HAP-1 (cell line): ENCODE measurements around the gene OARD1.

ENCODE experiments used
- DNase-seq, 2 experiments: peaks; one replicate each; pipeline ENCODE4 v3.0.0-alpha.2; 2016 to 2020; ENCODE audit warnings: low spot score in 2 of 2
- H3K27me3 ChIP-seq: fragments of 250-450 bp; sonication (Bioruptor Pico); 2 replicates; pipeline ENCODE4 v1.5.1; 2020; ENCODE audit warnings: low read depth, mild to moderate bottlenecking, moderate library complexity
- H3K36me3 ChIP-seq: fragments of 250-450 bp; sonication (Bioruptor Pico); replicated peaks from 2 replicates; pipeline ENCODE4 v1.5.1; 2020; ENCODE audit warnings: mild to moderate bottlenecking
- H3K4me1 ChIP-seq: fragments of 250-450 bp; sonication (Bioruptor Pico); 2 replicates; pipeline ENCODE4 v1.5.1; 2020; ENCODE audit warnings: mild to moderate bottlenecking
- H3K4me3 ChIP-seq: fragments of 250-450 bp; sonication (Bioruptor Pico); 2 replicates; pipeline ENCODE4 v1.5.1; 2020; ENCODE audit warnings: mild to moderate bottlenecking, moderate library complexity
- H3K9me3 ChIP-seq: fragments of 250-450 bp; sonication (Bioruptor Pico); 2 replicates; pipeline ENCODE4 v1.5.1; 2020; ENCODE audit warnings: mild to moderate bottlenecking, moderate library complexity
- in situ Hi-C: fragments of 300-500 bp; cut with MboI; formaldehyde crosslinking; loops from 3 replicates; pipeline ENCODE4 v1.14.3; 2020; ENCODE audit warnings: low sequenced_read_pairs, inconsistent platforms, mixed read lengths

The OARD1 gene

DNA sequence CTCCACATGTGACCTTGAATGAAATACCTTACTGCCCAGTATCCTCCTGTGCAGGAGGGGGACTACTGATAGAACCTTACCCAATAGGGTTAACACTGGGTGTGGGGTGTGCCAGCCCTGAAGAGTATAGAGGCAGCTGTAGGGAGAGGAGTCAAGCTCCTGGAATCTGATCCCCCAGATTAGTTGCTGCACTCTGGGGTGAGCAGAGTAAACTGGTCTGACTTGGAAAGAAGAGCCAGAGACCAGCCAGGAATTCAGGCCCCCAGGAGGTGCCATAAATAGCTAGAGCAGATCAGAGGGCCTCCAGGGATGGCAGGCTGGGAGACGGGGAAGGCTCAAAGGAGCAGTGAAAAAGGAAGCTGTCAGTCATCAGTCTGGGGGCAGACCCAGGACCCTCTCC, 22.6 kb downstream of the OARD1 start:
- Histone ChIP-seq H3K4me1 (no peaks in the 10 kb centered on the region), H3K36me3 (no peaks in the 10 kb centered on the region), H3K9me3 (no peaks in the 10 kb centered on the region), H3K4me3 (no peak overlapping the region), H3K27me3 (no peaks in the 10 kb centered on the region)
- in situ Hi-C loops, result loop anchor here (25.0 kb wide), 1 partner anchor 1712 kb away; no protein-coding TSS in a partner anchor
- no peak for DNase-seq

DNA sequence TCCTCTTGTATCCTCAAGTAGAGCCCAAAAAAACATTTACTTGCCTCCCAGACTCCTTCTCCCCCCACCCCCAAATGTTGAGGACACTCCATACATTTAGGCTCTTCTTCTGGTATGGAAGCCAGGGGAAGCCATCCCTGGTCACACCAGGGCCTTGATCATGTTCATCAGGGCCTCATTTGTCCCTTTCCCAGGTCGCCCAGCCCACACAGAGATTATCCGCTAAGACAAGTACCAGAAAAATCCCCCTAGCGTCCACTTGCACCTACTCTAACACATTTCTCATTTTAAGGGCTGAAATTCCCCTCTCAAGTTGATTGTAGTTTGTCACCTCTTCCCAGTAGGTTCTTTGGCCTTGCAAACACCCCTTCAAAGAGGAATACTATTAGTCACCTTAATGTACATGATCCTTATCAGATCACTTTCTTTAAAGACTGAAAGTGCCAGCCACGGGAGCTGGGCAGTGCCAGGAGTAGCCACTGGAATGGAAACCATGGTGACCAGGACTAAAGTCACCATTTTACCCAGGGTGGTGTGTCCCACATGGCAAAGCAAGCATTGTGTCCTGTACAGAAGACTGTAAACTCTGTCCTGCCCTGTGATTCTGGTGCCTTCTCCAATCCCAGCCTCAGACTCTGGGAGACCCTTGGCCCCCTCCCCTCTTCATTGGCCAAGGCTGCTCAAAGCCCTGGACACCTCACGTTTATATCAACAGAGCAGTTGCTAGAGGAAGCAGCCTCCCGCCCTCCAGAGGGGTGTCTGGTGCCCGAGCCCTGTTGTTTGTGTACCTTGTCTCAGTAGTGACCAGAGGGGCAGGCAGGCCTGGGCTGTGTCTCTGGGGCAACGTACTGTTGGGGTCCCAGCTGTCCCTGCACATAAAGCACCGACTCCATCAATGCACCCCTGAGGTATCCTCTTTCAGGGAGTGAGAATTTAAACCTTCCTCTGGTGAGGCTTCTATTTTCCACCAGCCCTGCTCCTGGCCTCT, 24.1 kb downstream of the OARD1 start:
- H3K27me3 ChIP-seq, result no peaks in the 10 kb centered on the region
- in situ Hi-C loops, result loop anchor here (25.0 kb wide), 1 partner anchor 1711 kb away; no protein-coding TSS in a partner anchor
- no peak overlapping the region for H3K4me3 ChIP-seq
- no peaks in the 10 kb centered on the region for H3K36me3 ChIP-seq
- H3K9me3 ChIP-seq, result no peaks in the 10 kb centered on the region
- DNase-seq, result no peak
- no peaks in the 10 kb centered on the region for H3K4me1 ChIP-seq

DNA sequence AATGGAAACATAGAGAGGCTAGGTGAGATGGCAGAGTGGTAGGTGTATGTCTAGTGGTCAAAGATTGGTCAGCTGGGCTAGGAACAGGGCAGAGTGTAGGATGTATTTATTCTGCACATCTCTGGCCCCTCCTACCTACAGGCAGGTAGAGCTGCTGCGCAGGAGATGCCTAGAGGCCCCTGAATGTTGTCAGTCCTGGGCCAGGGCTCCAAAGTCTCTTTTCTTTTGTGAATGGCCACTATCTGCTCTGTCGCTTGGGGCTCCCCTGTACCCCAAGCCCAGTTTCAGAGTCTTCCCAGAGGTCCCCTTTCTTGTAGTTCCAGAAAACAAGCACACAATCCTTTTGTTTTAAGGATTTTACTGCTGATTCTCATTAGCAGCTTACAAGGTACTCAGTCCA, 24.9 kb downstream of the OARD1 start:
- Histone ChIP-seq H3K9me3 (no peaks in the 10 kb centered on the region), H3K4me1 (no peaks in the 10 kb centered on the region), H3K36me3 (no peaks in the 10 kb centered on the region), H3K27me3 (no peaks in the 10 kb centered on the region), H3K4me3 (no peak overlapping the region)
- in situ Hi-C loops, result loop anchor here (25.0 kb wide), 1 partner anchor 1710 kb away; no protein-coding TSS in a partner anchor
- no peak for DNase-seq

DNA sequence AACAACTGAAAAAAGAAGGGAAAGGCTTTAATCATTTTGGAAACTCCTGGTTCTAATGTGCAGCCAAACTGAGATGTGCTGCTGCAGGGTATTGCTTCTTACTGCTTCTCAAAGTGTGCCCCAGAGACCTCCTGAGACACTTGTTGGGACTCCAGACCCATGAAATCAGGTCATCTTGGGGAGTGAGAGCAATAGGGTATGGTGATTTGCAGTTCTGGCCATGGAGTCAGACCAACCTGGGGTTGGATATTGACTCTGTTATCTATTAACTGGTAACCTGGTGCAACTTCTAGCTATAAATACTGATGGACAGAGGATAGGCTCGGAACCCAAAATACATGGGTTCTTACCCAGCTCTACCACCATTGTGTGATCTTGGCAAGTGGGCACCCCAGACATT, 26.1 kb downstream of the OARD1 start:
- H3K36me3 ChIP-seq, result no peaks in the 10 kb centered on the region
- in situ Hi-C loops, result loop anchor here (25.0 kb wide), 1 partner anchor 1709 kb away; no protein-coding TSS in a partner anchor
- no peaks in the 10 kb centered on the region for H3K4me1 ChIP-seq

DNA sequence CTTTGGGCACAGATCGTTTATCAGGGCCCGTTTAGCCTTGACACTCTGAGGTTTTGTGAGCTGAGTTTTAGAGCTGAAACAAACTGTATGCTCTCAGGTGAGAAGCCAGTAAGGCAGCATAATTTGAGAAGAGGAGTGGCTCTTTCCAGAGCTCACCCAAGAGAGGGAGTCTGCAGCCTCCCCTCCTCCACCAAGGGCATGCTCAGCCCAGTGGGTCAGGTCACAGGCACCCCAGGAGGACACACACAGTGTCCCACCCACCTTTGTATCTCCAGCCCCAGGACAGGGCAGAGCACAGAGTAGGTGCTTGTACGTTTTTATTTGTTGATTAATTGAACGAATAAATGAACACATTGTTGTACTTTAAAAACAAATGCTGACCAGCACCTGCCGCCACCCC, 26.5 kb downstream of the OARD1 start:
- in situ Hi-C loops, result loop anchor here (25.0 kb wide), 1 partner anchor 1708 kb away; no protein-coding TSS in a partner anchor
- Histone ChIP-seq H3K4me1 (no peaks in the 10 kb centered on the region), H3K9me3 (no peaks in the 10 kb centered on the region), H3K4me3 (no peak overlapping the region), H3K27me3 (no peaks in the 10 kb centered on the region; the same call in 1 of the 2 replicates), H3K36me3 (no peaks in the 10 kb centered on the region)
- no peak for DNase-seq

More for the DNA sequence above, 26.1 kb downstream of the OARD1 start:
- DNase-seq, result no peak
- Histone ChIP-seq H3K4me3 (no peak overlapping the region), H3K27me3 (no peaks in the 10 kb centered on the region), H3K9me3 (no peaks in the 10 kb centered on the region)

DNA sequence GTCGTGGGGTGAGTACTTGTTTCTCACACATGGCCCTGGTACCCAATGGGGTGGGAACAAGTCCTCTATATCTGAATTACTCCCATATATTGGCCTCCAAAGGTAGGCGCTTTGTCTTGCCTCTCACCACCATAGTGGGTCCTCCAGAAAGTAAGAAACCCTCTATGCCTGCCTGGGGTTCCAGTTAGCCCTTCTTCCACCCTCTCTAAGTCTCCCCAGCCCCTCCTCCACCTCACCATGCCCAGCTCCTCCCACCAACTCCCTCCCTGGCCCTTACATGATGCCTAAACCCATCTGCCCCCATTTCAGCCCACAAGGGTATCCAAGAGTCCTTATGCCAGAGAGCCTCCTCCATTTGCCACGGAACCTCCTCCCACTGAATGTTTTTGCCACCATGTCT, 29.0 kb downstream of the OARD1 start:
- Histone ChIP-seq H3K27me3 (no peaks in the 10 kb centered on the region; the same call in 1 of the 2 replicates), H3K4me1 (no peaks in the 10 kb centered on the region), H3K36me3 (no peaks in the 10 kb centered on the region), H3K9me3 (no peaks in the 10 kb centered on the region), H3K4me3 (no peak overlapping the region)
- in situ Hi-C loops, result loop anchor here (25.0 kb wide), 1 partner anchor 1706 kb away; no protein-coding TSS in a partner anchor
- DNase-seq, result no peak

DNA sequence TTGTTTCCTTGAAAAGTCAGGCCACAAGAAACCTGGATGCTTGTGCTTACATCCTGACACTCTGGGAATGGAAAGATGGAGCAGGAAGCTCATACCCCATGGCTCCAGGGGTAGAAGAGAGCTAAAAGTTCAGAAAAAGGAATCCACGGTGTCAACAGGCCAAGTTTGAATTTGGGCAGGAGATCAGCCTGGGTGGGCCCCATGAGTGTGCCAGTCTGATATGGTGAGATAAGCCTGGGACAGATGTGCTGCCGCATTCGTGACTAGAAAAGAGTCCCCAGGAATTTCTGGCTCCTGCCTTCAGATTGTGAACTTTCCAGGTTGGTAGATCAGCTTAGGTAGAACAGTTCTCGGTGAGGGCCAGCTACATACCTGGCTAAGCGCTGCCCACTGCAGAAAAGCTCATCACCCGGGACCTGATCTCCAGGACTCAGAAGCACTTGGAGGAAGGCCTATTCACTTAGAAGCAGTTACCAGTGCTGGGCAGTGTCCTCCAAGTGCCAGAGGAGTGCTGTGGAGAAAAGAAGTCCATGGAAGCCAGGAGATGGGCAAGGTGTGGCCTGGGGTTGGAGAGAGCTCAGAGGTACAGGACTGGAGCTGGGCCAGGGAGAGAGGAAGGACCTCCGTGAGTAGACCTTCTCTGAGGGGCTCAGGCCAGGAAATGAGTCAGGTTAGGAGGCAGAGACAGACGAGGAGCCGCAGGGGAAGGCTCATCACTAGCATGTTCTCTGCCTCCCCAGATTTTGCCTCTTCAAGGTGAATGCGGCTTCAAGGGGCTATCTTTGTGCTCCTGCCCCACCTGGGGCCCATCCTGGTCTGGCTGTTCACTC, 29.7 kb downstream of the OARD1 start, which contains the start of gene TSPO2:
TSPO2 (plus strand) TSS at position 242 of the 830 bp plus-strand sequence; CDS start at position 761, 519 bp downstream.
- no peaks in the 10 kb centered on the region; the same call in 1 of the 2 replicates for H3K27me3 ChIP-seq
- H3K4me3 ChIP-seq, result no peak within 1 kb of the TSS
- H3K4me1 ChIP-seq, result no peaks in the 10 kb centered on the region
- in situ Hi-C loops, result loop anchor here (25.0 kb wide), 1 partner anchor 1705 kb away; no protein-coding TSS in a partner anchor
- H3K9me3 ChIP-seq, result no peaks in the 10 kb centered on the region
- no peaks in the 10 kb centered on the region for H3K36me3 ChIP-seq
- DNase-seq, result no peak

DNA sequence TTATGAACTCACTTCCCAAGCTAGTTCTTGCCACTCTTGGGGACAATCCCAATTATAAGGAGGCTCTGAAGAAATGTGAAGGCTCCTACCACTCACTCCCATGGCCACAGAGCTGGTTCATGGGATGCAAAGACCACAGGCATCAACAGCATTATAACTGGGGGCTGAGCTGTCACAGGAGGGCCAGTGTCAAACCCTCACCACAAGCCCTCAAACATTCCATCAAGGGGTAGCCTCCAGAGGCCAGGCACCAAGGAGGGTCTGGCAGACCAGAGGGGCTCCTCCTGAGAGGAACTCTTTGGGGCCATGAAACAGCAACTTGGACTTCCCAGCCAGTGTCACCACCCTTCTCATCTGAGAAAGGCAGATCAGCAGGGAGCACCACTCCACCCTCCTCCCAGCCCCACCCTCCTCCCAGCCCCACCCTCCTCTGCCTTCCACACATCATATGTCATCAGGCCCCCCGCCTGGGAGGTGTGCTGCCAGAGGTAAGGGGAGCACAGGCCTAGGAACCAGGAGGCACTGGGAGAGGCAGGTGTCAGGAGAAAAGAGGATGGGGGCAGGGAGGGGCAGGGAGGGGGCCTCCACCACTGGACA, 31.1 kb downstream of the OARD1 start:
- DNase-seq, result no peak
- no peaks in the 10 kb centered on the region; the same call in 1 of the 2 replicates for H3K27me3 ChIP-seq
- no peak overlapping the region for H3K4me3 ChIP-seq
- in situ Hi-C loops, result loop anchor here (25.0 kb wide), 1 partner anchor 1704 kb away; no protein-coding TSS in a partner anchor
- H3K9me3 ChIP-seq, result no peaks in the 10 kb centered on the region
- H3K36me3 ChIP-seq, result no peaks in the 10 kb centered on the region
- H3K4me1 ChIP-seq, result no peaks in the 10 kb centered on the region

DNA sequence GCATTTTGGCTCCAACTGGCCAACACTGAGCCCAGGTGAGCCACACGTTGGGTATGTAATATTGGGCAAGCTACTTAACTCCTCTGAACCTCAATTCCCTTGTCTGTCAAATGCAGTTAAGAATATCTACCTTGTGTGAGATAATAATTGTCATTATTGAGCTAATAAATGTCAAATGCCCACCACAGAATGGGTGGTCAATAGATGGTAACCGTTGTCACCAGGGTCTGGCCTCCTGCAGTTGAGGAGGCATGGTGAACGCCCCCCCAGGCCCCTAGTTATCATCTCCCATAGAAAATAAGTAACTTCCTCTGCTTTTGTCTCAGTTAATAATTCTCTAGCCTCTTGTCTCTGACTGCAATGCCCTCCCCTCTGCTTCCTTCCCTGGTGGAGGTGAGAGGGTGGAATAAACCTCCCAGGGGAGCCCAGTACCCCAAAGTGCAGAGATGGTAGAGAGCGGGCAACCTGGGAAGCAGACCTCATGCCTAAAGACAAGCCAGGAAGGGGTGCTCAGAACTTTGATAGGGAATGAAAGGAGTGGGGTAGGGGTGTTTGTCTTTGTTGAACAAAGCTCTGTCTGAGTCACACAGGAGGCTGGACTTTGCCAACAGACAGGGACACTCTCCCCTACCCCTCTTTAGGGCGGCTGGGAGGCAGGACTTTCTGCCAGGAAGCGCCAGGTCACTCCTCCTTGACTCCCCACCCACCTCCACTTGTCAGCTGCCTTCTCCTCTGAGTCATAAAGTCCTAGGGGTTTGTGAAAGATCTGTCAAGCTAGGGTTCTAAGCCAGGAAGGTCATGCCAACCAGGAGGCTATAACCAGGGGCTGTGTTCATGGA, 31.8 kb downstream of the OARD1 start:
- Histone ChIP-seq H3K36me3 (no peaks in the 10 kb centered on the region), H3K27me3 (no peaks in the 10 kb centered on the region; the same call in 1 of the 2 replicates), H3K4me1 (no peaks in the 10 kb centered on the region), H3K4me3 (no peak overlapping the region), H3K9me3 (no peaks in the 10 kb centered on the region)
- no peak for DNase-seq
- in situ Hi-C loops, result loop anchor here (25.0 kb wide), 1 partner anchor 1703 kb away; no protein-coding TSS in a partner anchor

DNA sequence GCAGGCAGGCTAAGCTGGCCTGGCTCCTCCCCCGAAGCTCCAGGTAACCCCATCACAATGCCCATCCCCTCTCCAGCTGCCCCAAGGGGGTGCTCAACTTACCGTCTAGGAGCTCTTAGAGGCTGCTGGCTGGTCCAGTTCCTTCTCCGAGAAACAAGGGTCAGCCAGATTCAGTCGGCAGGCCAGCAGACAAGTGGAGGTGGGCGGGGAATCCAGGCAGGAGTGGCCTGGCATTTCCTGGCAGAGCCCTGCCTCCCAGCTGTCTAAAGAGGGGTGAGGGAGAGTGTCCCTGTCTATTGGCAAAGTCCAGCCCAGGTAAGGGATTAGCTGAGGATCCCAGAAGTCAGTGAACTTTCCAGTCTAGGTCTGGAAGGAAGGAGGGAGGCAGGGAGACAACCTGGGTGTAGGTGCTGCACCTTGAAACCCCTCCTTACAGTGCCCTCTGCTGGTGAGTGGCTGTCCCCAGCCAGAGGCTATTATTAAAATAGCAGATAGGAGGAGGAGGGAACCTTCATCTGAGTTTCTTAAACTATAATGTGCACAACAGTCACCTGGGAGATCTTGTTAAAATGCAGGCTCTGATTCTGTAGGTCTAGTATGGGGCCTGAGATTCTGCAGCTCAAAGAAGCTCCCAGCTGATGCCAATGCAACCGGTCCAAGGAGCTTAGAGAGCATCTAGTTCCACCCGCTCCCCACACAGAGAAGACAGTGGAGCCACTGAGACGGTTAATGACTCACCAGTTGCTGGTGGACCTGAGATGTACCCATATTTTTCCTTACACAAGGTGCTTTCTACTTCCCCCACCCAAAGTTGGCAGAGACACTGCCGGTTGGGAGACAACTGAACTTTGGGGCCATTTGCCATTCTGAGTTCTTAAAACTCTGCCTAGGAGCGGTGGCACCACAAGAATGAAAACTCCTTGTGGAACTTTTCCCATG, 32.8 kb downstream of the OARD1 start, which contains the start of gene UNC5CL:
UNC5CL (minus strand) TSS at position 162 of the 939 bp plus-strand sequence. CDS start 4,147 bp downstream, outside the sequence.
- Histone ChIP-seq H3K9me3 (no peaks in the 10 kb centered on the region), H3K27me3 (no peaks in the 10 kb centered on the region; the same call in 1 of the 2 replicates), H3K36me3 (no peaks in the 10 kb centered on the region), H3K4me3 (no peak within 1 kb of the TSS), H3K4me1 (no peaks in the 10 kb centered on the region)
- peak; percentile 26 to 80 for DNase-seq
- in situ Hi-C loops, result loop anchor here (25.0 kb wide), 1 partner anchor 1702 kb away; no protein-coding TSS in a partner anchor

DNA sequence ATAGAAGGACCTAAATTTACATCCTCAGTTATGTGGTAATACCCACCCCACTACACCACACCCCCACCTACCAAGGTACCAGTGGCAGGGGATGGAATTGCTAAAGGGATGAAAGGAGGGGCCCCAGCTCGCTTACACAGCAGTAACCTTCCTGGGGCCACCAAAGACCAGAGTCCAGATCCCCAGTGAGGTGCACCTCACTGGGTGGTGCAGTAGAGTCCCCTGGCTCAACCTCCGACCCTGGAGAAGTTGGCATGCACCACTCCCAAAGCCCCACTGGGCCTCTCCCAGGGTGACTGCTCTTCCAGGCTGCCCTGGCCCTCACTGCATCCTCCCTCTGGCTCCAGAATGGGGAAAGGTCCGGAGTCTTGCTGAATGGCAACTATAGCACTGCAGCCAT, 34.0 kb downstream of the OARD1 start:
- H3K9me3 ChIP-seq, result no peaks in the 10 kb centered on the region
- H3K4me1 ChIP-seq, result no peaks in the 10 kb centered on the region
- no peak overlapping the region for H3K4me3 ChIP-seq
- no peaks in the 10 kb centered on the region; the same call in 1 of the 2 replicates for H3K27me3 ChIP-seq
- in situ Hi-C loops, result loop anchor here (25.0 kb wide), 1 partner anchor 1701 kb away; no protein-coding TSS in a partner anchor
- DNase-seq, result no peak
- H3K36me3 ChIP-seq, result no peaks in the 10 kb centered on the region
